ENCODE measurements around the gene MED29. TPM values are rescaled to one million over a fixed set of nuclear protein-coding genes. Genes with fewer than 3 reads are reported as not detected.

MED29 gene
- total RNA-seq, 2 donors from 2014 or later: 29.9 to 32.3 TPM

- Histone ChIP-seq H3K9me3 (no peaks in the 10 kb centered on the region), H3K4me1 (peaks cover 0 to 42% of the 10 kb centered on the region in 2 donors), H3K36me3 (peaks cover 28% of the 10 kb centered on the region), H3K4me3 (peak within 1 kb of the TSS; percentile 86 to 91), H3K27ac (peak within 1 kb of the TSS; percentile 99 to 100), H3K27me3 (no peaks in the 10 kb centered on the region)
- DNase-seq (ENCODE audit: low spot score): peak; percentile 100
- TF ChIP-seq CTCF (IDR thresholded peaks at IDR 0.05): peak; percentile 84 to 90
Observed at GRCh38 chr19:39412100-39412866, 21.1 kb downstream of the MED29 start, which contains the start of gene PLEKHG2. Gene PLEKHG2 (plus strand): TSS chr19:39412669. CDS start chr19:39414087, 1,418 bp downstream.

GRCh38 chr19:39412867-39413271 is 21.7 kb downstream of the MED29 start:
- H3K9me3 ChIP-seq: no peaks in the 10 kb centered on the region
- peak overlapping the region; percentile 86 to 91 for H3K4me3 ChIP-seq
- peak; percentile 7 to 20 for TF ChIP-seq CTCF (IDR thresholded peaks at IDR 0.05)

GRCh38 chr19:39413272-39413910 is 22.2 kb downstream of the MED29 start:
- Histone ChIP-seq H3K36me3 (peaks cover 28% of the 10 kb centered on the region), H3K9me3 (no peaks in the 10 kb centered on the region), H3K27ac (peak overlapping the region; percentile 99 to 100), H3K4me3 (peak overlapping the region; percentile 86 to 91), H3K27me3 (no peaks in the 10 kb centered on the region), H3K4me1 (peaks cover 0 to 42% of the 10 kb centered on the region in 2 donors)
- no peak for DNase-seq (ENCODE audit: low spot score)
- TF ChIP-seq CTCF (IDR thresholded peaks at IDR 0.05): no peak

More at GRCh38 chr19:39412867-39413271, 21.7 kb downstream of the MED29 start:
- H3K27ac ChIP-seq: peak overlapping the region; percentile 99 to 100
- peaks cover 28% of the 10 kb centered on the region for H3K36me3 ChIP-seq
- no peaks in the 10 kb centered on the region for H3K27me3 ChIP-seq
- no peak for DNase-seq (ENCODE audit: low spot score)
- H3K4me1 ChIP-seq: peaks cover 0 to 42% of the 10 kb centered on the region in 2 donors

- H3K27ac ChIP-seq: peak overlapping the region; percentile 99 to 100
- no peaks in the 10 kb centered on the region for H3K27me3 ChIP-seq
- peaks cover 28% of the 10 kb centered on the region for H3K36me3 ChIP-seq
- peaks cover 0 to 42% of the 10 kb centered on the region in 2 donors for H3K4me1 ChIP-seq
- H3K9me3 ChIP-seq: no peaks in the 10 kb centered on the region
- DNase-seq (ENCODE audit: low spot score): no peak
- TF ChIP-seq CTCF (IDR thresholded peaks at IDR 0.05): no peak
- H3K4me3 ChIP-seq: peak overlapping the region; percentile 86 to 91
Observed at GRCh38 chr19:39413911-39414608, 22.9 kb downstream of the MED29 start.

- Histone ChIP-seq H3K27ac (peak overlapping the region; percentile 2 to 100), H3K36me3 (peaks cover 29% of the 10 kb centered on the region), H3K4me1 (peaks cover 0 to 37% of the 10 kb centered on the region in 2 donors), H3K4me3 (peak overlapping the region; percentile 86 to 91), H3K9me3 (no peaks in the 10 kb centered on the region), H3K27me3 (no peaks in the 10 kb centered on the region)
- no peak for DNase-seq (ENCODE audit: low spot score)
- TF ChIP-seq CTCF (IDR thresholded peaks at IDR 0.05): no peak
Observed at GRCh38 chr19:39415111-39416046, 24.2 kb downstream of the MED29 start.

Measured in right atrium auricular region (tissue), 2 donors.